Measurements from ENCODE around the gene ATG4B. TPM values are rescaled to one million over a fixed set of nuclear protein-coding genes. Genes with fewer than 3 reads are reported as not detected.

Gene ATG4B
- total RNA-seq, 3 donors from 2014 or later = 87.9 to 154 (median 94.6) TPM

- Histone ChIP-seq H3K9me3 (no peaks in the 10 kb centered on the region), H3K36me3 (ENCODE audit: low read depth) (peaks cover 8% of the 10 kb centered on the region), H3K4me3 (no peak overlapping the region), H3K4me1 (ENCODE audit: low read depth) (no peaks in the 10 kb centered on the region)
- intact Hi-C loops (cut with DNase I, micrococcal nuclease) = no loop called here
- DNase-seq (no peak), ATAC-seq (no peak)
- no peak for TF ChIP-seq CTCF (IDR thresholded peaks at IDR 0.05)
These were observed 71.4 kb downstream of the ATG4B start for GRCh38 chr2:241708879-241709278.

GRCh38 chr2:241719093-241719492 lies 81.6 kb downstream of the ATG4B start:
- DNase-seq (no peak), ATAC-seq (no peak)
- H3K9me3 ChIP-seq = peaks cover 4% of the 10 kb centered on the region
- H3K4me3 ChIP-seq = no peak overlapping the region
- peaks cover 8% of the 10 kb centered on the region for H3K36me3 ChIP-seq (ENCODE audit: low read depth)
- intact Hi-C loops (cut with DNase I, micrococcal nuclease) = no loop called here
- H3K4me1 ChIP-seq (ENCODE audit: low read depth) = no peaks in the 10 kb centered on the region
- no peak for TF ChIP-seq CTCF (IDR thresholded peaks at IDR 0.05)

DNA sequence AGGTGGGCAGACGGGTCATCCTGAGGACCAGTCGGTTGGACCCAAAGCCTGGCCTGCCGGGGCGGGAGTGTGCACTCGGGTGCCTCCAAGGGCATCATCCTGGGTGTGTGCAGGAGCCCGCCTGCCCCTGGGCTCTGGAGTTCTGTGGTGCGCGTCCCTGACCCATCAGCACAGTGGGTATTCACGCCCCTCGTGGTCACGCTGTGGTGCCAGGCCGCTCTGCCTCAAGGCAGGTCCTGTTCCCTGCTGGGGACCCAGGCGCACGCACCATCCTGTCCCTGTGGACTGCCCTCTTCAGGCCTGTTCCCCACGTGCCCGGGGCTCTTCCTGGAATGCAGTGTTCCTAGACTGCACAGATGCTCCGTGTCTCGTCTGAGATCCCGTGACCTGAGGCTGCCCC lies 82.6 kb downstream of the ATG4B start:
- ATAC-seq = peak; percentile 9
- TF ChIP-seq CTCF (IDR thresholded peaks at IDR 0.05) = no peak
- Histone ChIP-seq H3K4me1 (ENCODE audit: low read depth) (no peaks in the 10 kb centered on the region), H3K9me3 (peaks cover 4% of the 10 kb centered on the region), H3K36me3 (ENCODE audit: low read depth) (peaks cover 4% of the 10 kb centered on the region), H3K4me3 (no peak overlapping the region)
- intact Hi-C loops (cut with DNase I, micrococcal nuclease) = no loop called here
- no peak for DNase-seq

DNA sequence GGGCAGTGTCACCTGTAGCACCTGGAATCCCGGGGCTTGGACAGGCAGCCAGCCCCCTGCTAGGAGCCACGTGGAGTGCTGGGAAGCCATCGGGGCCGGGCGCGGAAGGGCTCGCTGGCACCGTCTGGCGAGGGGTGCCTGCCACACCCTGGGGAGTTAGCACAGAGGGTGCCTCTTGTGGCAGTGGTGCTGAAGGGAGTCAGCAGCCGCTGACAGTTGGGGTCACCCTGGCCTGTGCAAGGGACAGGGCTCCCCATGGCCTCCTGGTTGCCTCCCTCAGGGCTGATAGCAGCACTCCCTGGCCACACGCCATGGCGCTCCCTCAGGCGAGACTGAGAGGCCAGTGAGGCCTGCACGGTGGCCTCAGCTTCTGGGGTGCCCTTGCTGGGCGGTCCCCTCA lies 83.1 kb downstream of the ATG4B start:
- Histone ChIP-seq H3K4me1 (ENCODE audit: low read depth) (no peaks in the 10 kb centered on the region), H3K36me3 (ENCODE audit: low read depth) (peaks cover 4% of the 10 kb centered on the region), H3K9me3 (peaks cover 4% of the 10 kb centered on the region), H3K4me3 (no peak overlapping the region)
- TF ChIP-seq CTCF (IDR thresholded peaks at IDR 0.05) = no peak
- intact Hi-C loops (cut with DNase I, micrococcal nuclease) = no loop called here
- ATAC-seq (peak; percentile 10), DNase-seq (no peak)

GRCh38 chr2:241721852-241722251 lies 84.4 kb downstream of the ATG4B start:
- intact Hi-C loops (cut with DNase I, micrococcal nuclease) = no loop called here
- TF ChIP-seq CTCF (IDR thresholded peaks at IDR 0.05) = no peak
- no peak for ATAC-seq

GRCh38 chr2:241722896-241723454 lies 85.5 kb downstream of the ATG4B start:
- no peak for TF ChIP-seq CTCF (IDR thresholded peaks at IDR 0.05)
- ATAC-seq (no peak), DNase-seq (no peak)
- Histone ChIP-seq H3K9me3 (peaks cover 4% of the 10 kb centered on the region), H3K4me1 (ENCODE audit: low read depth) (no peaks in the 10 kb centered on the region), H3K4me3 (no peak overlapping the region), H3K36me3 (ENCODE audit: low read depth) (peaks cover 4% of the 10 kb centered on the region)
- intact Hi-C loops (cut with DNase I, micrococcal nuclease) = no loop called here

More at GRCh38 chr2:241721852-241722251, 84.4 kb downstream of the ATG4B start:
- peaks cover 4% of the 10 kb centered on the region for H3K36me3 ChIP-seq (ENCODE audit: low read depth)
- no peaks in the 10 kb centered on the region for H3K4me1 ChIP-seq (ENCODE audit: low read depth)
- peaks cover 4% of the 10 kb centered on the region for H3K9me3 ChIP-seq
- no peak overlapping the region for H3K4me3 ChIP-seq
- DNase-seq = no peak
